Aorta (tissue), 5 donors: Measurements from ENCODE around the gene LPCAT3. TPM values are rescaled to one million over a fixed set of nuclear protein-coding genes. Genes with fewer than 3 reads are reported as not detected.

Experiments
- ATAC-seq: fragments of 200-7000 bp; cut with Tn5 transposase; one replicate; pipeline ENCODE4 v1.9.1; 2022; ENCODE audit warnings: moderate library complexity; ENCODE audit not compliant: low FRiP score
- DNase-seq, 2 donors: peaks; one replicate each; pipeline ENCODE4 v3.0.0-alpha.2; 2020
- H3K27ac ChIP-seq, 2 donors: one replicate each; pipeline ENCODE4 v1.5.1; 2013; ENCODE audit warnings: low read length in 2 of 2, mild to moderate bottlenecking in 2 of 2, moderate library complexity in 2 of 2, control low read depth in 1 of 2, inconsistent platforms in 1 of 2, low read depth in 1 of 2
- H3K27me3 ChIP-seq, 2 donors: one replicate each; pipeline ENCODE4 v1.6.1; 2013; ENCODE audit warnings: control low read depth in 1 of 2, low read length in 1 of 2, mild to moderate bottlenecking in 1 of 2, moderate library complexity in 1 of 2; ENCODE audit not compliant: insufficient read depth in 2 of 2, control insufficient read depth in 1 of 2
- H3K36me3 ChIP-seq, 2 donors: one replicate each; pipeline ENCODE4 v1.6.1; 2013; ENCODE audit warnings: control low read depth in 1 of 2, low read length in 1 of 2, mild to moderate bottlenecking in 1 of 2; ENCODE audit not compliant: insufficient read depth in 2 of 2, control insufficient read depth in 1 of 2
- H3K4me1 ChIP-seq, 2 donors: one replicate each; pipeline ENCODE4 v1.6.1; 2013; ENCODE audit warnings: low read length in 2 of 2, control low read depth in 1 of 2, mild to moderate bottlenecking in 1 of 2, moderate library complexity in 1 of 2; ENCODE audit not compliant: insufficient read depth in 2 of 2, control insufficient read depth in 1 of 2
- H3K4me3 ChIP-seq, 2 donors: one replicate each; pipeline ENCODE4 v1.5.1; 2013; ENCODE audit warnings: low read length in 2 of 2, control low read depth in 1 of 2, mild to moderate bottlenecking in 1 of 2
- H3K9me3 ChIP-seq: one replicate; pipeline ENCODE4 v1.6.1; 2013; ENCODE audit warnings: mild to moderate bottlenecking, low read length; ENCODE audit not compliant: control insufficient read depth
- WGBS, 2 donors: extraction: QIAGEN DNeasy Blood & Tissue Kit; methylation state at CpG; one replicate each; pipeline ENCODE4 v1.1.7; 2013; 5-methylcytosine and 5-hydroxymethylcytosine counted together
- intact Hi-C, 2 donors: fragments of 100-400 bp; cut with DNase I; formaldehyde crosslinking; loops; one replicate each; pipeline versions ENCODE4 v1.14.2 to v1.15.0; 2022
- polyA plus RNA-seq, 2 donors: library from polyadenylated mRNA; stranded (reverse); fragments of 200-250 nt; gene quantifications; one replicate each; pipeline ENCODE4 v1.2.3, GENCODE V29; 2013
- total RNA-seq, 2 donors: library from RNA; stranded (reverse); fragmentation: NEBNext Ultra II Directional; extraction: Animal tissue kit (Norgen Biotek cat#: 25700); gene quantifications; one replicate each; pipeline ENCODE4 v1.2.1, GENCODE V29; 2021
- donor health status: healthy with polysubstance abuse.
- donor health status: Bipolar disorder and iron deficiency.
- donor health status: DM: no; HTN: no; CAD: no.
- donor health status: DM: no; HTN: no; CAD: no.
- donor health status: DM: yes; HTN: yes; CAD: no.

The LPCAT3 gene
- total and polyA plus RNA-seq, 4 donors, result 10.1 to 33.2 (median 28.1) TPM

DNA sequence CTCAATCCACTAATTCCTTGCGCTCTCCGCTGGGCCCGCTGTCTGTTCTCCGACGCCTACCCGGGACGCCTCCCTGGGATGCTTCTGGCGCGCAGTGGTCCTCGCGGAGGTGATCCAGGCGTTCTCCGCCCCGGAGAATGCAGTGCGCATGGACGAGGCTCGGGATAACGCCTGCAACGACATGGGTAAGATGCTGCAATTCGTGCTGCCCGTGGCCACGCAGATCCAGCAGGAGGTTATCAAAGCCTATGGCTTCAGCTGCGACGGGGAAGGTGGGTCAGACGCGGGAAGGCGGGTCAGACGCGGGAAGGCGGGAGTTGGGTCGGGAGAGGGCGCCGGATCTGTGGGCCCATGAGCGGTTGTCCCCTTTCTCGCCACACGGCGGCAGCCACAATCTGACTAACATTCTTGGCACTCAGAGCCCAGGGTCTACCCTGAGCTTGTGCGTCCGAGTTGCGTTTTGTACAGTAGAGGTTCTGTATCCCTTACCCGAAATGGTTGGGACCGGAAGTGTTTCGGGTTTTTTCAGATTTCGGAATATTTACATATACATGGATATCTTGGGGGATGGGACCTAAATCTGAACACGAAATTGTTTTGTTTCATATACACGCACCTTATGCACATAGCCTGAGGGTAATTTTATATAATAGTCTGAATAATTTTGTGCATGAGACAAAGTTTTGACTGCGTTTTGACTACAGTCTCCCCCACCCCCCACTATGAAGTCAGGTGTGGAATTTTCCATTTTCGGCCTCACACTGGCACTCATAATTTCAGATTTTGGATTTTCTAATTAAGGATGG, 73.7 kb downstream of the LPCAT3 start:
- no peaks in the 10 kb centered on the region for H3K4me1 ChIP-seq
- intact Hi-C loops, result loop anchor here (2.0 to 5.0 kb wide), 3 partner anchors 77 to 168 kb away; partner anchors contain the start of genes C1RL (in 1 of the 2) and TPI1 (in 1 of the 2)
- H3K4me3 ChIP-seq, result peak overlapping the region; percentile 34 to 70
- WGBS, 2 donors, result 1% methylated on average over 48 of the region's 48 CpGs
- peak overlapping the region; percentile 93 to 99 for H3K27ac ChIP-seq
- peaks cover 0 to 3% of the 10 kb centered on the region in 2 donors for H3K36me3 ChIP-seq
- no peaks in the 10 kb centered on the region for H3K9me3 ChIP-seq
- peaks cover 0 to 4% of the 10 kb centered on the region in 2 donors for H3K27me3 ChIP-seq
- peak; percentile 96 to 97 for DNase-seq
- peak; percentile 90 for ATAC-seq

DNA sequence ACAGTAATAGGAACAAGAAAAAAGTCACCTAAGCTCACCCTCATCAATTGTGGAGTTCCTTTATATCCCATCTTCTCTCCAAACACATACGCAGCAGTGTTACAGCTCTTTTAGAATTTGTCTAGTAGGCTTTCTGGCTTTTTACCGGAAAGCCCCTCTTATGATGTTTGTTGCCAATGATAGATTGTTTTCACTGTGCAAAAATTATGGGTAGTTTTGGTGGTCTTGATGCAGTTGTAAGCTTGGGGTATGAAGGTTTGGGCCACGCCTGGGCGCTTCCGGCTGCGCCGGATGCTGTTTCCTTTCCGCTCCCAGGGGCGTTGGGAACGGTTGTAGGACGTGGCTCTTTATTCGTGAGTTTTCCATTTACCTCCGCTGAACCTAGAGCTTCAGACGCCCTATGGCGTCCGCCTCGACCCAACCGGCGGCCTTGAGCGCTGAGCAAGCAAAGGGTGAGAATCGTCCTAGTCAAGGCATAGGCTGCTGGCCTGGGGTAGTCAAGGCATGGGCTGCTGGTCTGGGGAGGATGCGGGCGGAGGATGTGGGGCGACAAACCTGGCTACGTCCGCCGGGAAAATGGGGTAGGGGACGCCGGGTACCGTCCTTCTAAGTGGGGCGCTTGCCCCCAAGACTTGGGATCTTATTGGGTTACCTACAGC, 74.4 kb downstream of the LPCAT3 start, which contains the start of the genes C12orf57 and RNU7-1:
TSS of gene C12orf57 (plus strand) at position 301 of the 659 bp plus-strand sequence. CDS start at position 401, 100 bp downstream.
TSS of gene RNU7-1 (plus strand) at position 95 of the 659 bp plus-strand sequence.
- intact Hi-C loops, result loop anchor here (2.0 to 5.0 kb wide), 2 partner anchors 77 to 165 kb away; partner anchors contain the start of genes C1RL (in 1 of the 2) and TPI1 (in 1 of the 2)
- ATAC-seq (peak; percentile 83), DNase-seq (peak; percentile 82 to 92)
- Histone ChIP-seq H3K4me1 (no peaks in the 10 kb centered on the region), H3K27me3 (peaks cover 0 to 4% of the 10 kb centered on the region in 2 donors), H3K27ac (peak within 1 kb of the TSS; percentile 93 to 99), H3K4me3 (peak within 1 kb of the TSS; percentile 34 to 70), H3K9me3 (no peaks in the 10 kb centered on the region), H3K36me3 (peaks cover 0 to 3% of the 10 kb centered on the region in 2 donors)
- 0% methylated on average over 31 of the region's 31 CpGs for WGBS, 2 donors

GRCh38 chr12:6943389-6943721, 74.9 kb downstream of the LPCAT3 start:
- peaks cover 0 to 4% of the 10 kb centered on the region in 2 donors for H3K27me3 ChIP-seq
- peak overlapping the region in 1 of 2 donors; percentile 70 for H3K4me3 ChIP-seq
- H3K27ac ChIP-seq, result peak overlapping the region in 1 of 2 donors; percentile 82
- peaks cover 0 to 3% of the 10 kb centered on the region in 2 donors for H3K36me3 ChIP-seq
- intact Hi-C loops, result loop anchor here in 1 of 2 donors (5.0 kb wide), 1 partner anchor 76 kb away; the partner anchor contains the start of gene TPI1
- H3K4me1 ChIP-seq, result no peaks in the 10 kb centered on the region
- ATAC-seq (peak; percentile 81), DNase-seq (peak; percentile 85 to 90)
- no peaks in the 10 kb centered on the region for H3K9me3 ChIP-seq
- 0% methylated on average over 13 of the region's 13 CpGs for WGBS, 2 donors

- ATAC-seq (no peak), DNase-seq (no peak)
- peaks cover 0 to 3% of the 10 kb centered on the region in 2 donors for H3K36me3 ChIP-seq
- H3K4me3 ChIP-seq, result no peak overlapping the region
- intact Hi-C loops, result loop anchor here in 1 of 2 donors (5.0 kb wide), 1 partner anchor 75 kb away; the partner anchor contains the start of gene TPI1
- H3K27me3 ChIP-seq, result peaks cover 0 to 4% of the 10 kb centered on the region in 2 donors
- H3K4me1 ChIP-seq, result no peaks in the 10 kb centered on the region
- no peaks in the 10 kb centered on the region for H3K9me3 ChIP-seq
- H3K27ac ChIP-seq, result no peak overlapping the region
- 83 to 85% methylated on average over 11 of the region's 11 CpGs for WGBS, 2 donors
Measured at GRCh38 chr12:6942331-6942665, 76.0 kb downstream of the LPCAT3 start.

GRCh38 chr12:6941782-6942181, 76.5 kb downstream of the LPCAT3 start:
- ATAC-seq (no peak), DNase-seq (no peak)
- intact Hi-C loops, result loop anchor here in 1 of 2 donors (5.0 kb wide), 1 partner anchor 74 kb away; the partner anchor contains the start of gene TPI1
- Histone ChIP-seq H3K27ac (no peak overlapping the region), H3K4me3 (no peak overlapping the region), H3K27me3 (peaks cover 0 to 4% of the 10 kb centered on the region in 2 donors), H3K36me3 (peaks cover 0 to 3% of the 10 kb centered on the region in 2 donors), H3K9me3 (no peaks in the 10 kb centered on the region), H3K4me1 (no peaks in the 10 kb centered on the region)
- 75 to 77% methylated on average over 12 of the region's 12 CpGs for WGBS, 2 donors

DNA sequence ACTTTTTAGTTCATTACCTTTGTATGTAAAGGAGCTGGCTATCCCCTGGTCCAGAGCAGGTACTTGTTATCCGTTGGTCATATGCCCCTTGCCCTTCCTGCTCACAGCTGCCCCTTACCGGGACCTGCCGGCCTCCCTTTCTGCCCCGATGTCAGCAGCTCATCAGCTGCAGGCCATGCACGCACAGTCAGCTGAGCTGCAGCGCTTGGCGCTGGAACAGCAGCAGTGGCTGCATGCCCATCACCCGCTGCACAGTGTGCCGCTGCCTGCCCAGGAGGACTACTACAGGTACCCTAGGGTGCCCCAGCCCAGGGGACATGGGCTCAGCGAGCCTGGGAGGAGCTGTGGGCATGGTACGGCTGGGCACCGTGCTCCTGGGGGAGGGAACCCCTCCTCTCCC, 77.0 kb downstream of the LPCAT3 start:
- Histone ChIP-seq H3K27me3 (peaks cover 0 to 4% of the 10 kb centered on the region in 2 donors), H3K4me1 (no peaks in the 10 kb centered on the region), H3K27ac (no peak overlapping the region), H3K4me3 (no peak overlapping the region), H3K9me3 (no peaks in the 10 kb centered on the region), H3K36me3 (peaks cover 0 to 3% of the 10 kb centered on the region in 2 donors)
- no peak for ATAC-seq
- intact Hi-C loops, result loop anchor here in 1 of 2 donors (5.0 kb wide), 1 partner anchor 74 kb away; the partner anchor contains the start of gene TPI1
- WGBS, 2 donors, result 75 to 80% methylated on average over 12 of the region's 12 CpGs
- no peak for DNase-seq

DNA sequence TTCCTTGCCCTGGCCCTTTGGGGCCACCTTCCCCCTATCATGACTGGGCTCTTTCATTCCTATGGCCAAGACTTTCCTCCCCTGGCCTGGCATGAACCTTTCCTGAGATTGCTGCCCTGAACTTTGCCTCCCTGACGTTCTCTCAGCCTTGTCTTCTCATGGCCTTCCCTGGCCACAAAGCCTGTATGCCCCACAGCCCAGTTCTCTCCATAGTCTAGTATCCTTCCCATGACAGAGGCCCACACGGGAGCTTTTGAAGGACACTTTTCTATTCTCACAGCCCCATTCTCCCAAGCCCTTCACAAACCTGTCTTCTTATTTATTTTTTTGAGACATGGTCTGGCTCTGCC, 79.1 kb downstream of the LPCAT3 start:
- no peaks in the 10 kb centered on the region for H3K9me3 ChIP-seq
- ATAC-seq (no peak), DNase-seq (no peak)
- peaks cover 0 to 7% of the 10 kb centered on the region in 2 donors for H3K36me3 ChIP-seq
- H3K4me3 ChIP-seq, result no peak overlapping the region
- intact Hi-C loops, result loop anchor here in 1 of 2 donors (2.0 kb wide), 1 partner anchor 70 kb away; no protein-coding TSS in a partner anchor
- WGBS, 2 donors, result 58 to 60% methylated on average over 2 of the region's 2 CpGs
- no peaks in the 10 kb centered on the region for H3K4me1 ChIP-seq
- peaks cover 0 to 4% of the 10 kb centered on the region in 2 donors for H3K27me3 ChIP-seq
- H3K27ac ChIP-seq, result no peak overlapping the region

DNA sequence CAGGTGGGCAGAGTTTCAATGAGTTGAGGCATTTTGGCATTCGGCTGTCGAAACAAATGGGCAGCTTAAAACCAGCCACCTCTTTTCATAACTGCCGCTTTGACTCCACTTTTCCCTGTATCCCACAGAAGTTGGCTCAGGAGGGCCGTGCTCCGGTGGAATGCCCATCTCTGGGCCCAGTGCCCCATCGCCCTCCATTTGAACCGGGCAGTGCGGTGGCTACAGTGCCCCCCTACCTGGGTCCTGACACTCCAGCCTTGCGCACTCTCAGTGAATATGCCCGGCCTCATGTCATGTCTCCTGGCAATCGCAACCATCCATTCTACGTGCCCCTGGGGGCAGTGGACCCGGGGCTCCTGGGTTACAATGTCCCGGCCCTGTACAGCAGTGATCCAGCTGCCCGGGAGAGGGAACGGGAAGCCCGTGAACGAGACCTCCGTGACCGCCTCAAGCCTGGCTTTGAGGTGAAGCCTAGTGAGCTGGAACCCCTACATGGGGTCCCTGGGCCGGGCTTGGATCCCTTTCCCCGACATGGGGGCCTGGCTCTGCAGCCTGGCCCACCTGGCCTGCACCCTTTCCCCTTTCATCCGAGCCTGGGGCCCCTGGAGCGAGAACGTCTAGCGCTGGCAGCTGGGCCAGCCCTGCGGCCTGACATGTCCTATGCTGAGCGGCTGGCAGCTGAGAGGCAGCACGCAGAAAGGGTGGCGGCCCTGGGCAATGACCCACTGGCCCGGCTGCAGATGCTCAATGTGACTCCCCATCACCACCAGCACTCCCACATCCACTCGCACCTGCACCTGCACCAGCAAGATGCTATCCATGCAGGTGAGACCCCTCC, 79.7 kb downstream of the LPCAT3 start:
- H3K27me3 ChIP-seq, result no peaks in the 10 kb centered on the region
- H3K4me1 ChIP-seq, result no peaks in the 10 kb centered on the region
- intact Hi-C loops, result loop anchor here in 1 of 2 donors (2.0 kb wide), 1 partner anchor 70 kb away; no protein-coding TSS in a partner anchor
- DNase-seq (no peak), ATAC-seq (no peak)
- peak overlapping the region in 1 of 2 donors; percentile 4 for H3K27ac ChIP-seq
- 77 to 81% methylated on average over 32 of the region's 32 CpGs for WGBS, 2 donors
- peaks cover 3 to 8% of the 10 kb centered on the region in 2 donors for H3K36me3 ChIP-seq
- no peak overlapping the region for H3K4me3 ChIP-seq
- H3K9me3 ChIP-seq, result no peaks in the 10 kb centered on the region
